Trophoblast cell (in vitro differentiated cells and primary cell): ENCODE data around the gene SLC1A4. TPM values are rescaled to one million over a fixed set of nuclear protein-coding genes. Genes with fewer than 3 reads are reported as not detected.

Experiments
- DNase-seq, 2 donors: peaks; one replicate each; pipeline ENCODE4 v3.0.0-alpha.2; 2016
- H2AFZ ChIP-seq: 2 replicates; pipeline ENCODE4 v1.6.1; 2013; ENCODE audit warnings: low read length, moderate library complexity, mild to moderate bottlenecking; ENCODE audit not compliant: insufficient read depth, poor library complexity
- H2AK5ac ChIP-seq: 2 replicates; pipeline ENCODE4 v1.6.1; 2013; ENCODE audit warnings: mild to moderate bottlenecking, low read length
- H2BK120ac ChIP-seq: 2 replicates; pipeline ENCODE4 v1.6.1; 2013; ENCODE audit warnings: low read length, mild to moderate bottlenecking, moderate library complexity; ENCODE audit not compliant: insufficient read depth, poor library complexity
- H2BK12ac ChIP-seq: 2 replicates; pipeline ENCODE4 v1.6.1; 2013; ENCODE audit warnings: mild to moderate bottlenecking, low read length, moderate library complexity
- H2BK5ac ChIP-seq: 2 replicates; pipeline ENCODE4 v1.6.1; 2013; ENCODE audit warnings: low read length, low read depth, moderate library complexity, mild to moderate bottlenecking; ENCODE audit not compliant: poor library complexity
- H3K14ac ChIP-seq: 2 replicates; pipeline ENCODE4 v1.6.1; 2013; ENCODE audit warnings: mild to moderate bottlenecking, low read length
- H3K18ac ChIP-seq: 2 replicates; pipeline ENCODE4 v1.6.1; 2013; ENCODE audit warnings: mild to moderate bottlenecking, low read length
- H3K23ac ChIP-seq: 2 replicates; pipeline ENCODE4 v1.6.1; 2013; ENCODE audit warnings: low read length
- H3K27ac ChIP-seq: 2 replicates; pipeline ENCODE4 v1.5.1; 2013; ENCODE audit warnings: low read depth, mild to moderate bottlenecking, inconsistent platforms, low read length, moderate library complexity
- H3K27me3 ChIP-seq: 2 replicates; pipeline ENCODE4 v1.6.1; 2013; ENCODE audit warnings: inconsistent platforms, mild to moderate bottlenecking, low read length, moderate library complexity; ENCODE audit not compliant: insufficient read depth
- H3K36me3 ChIP-seq, 2 experiments: 1 replicate in 1 of 2; 2 replicates in 1 of 2; pipeline ENCODE4 v1.6.1; 2013; ENCODE audit warnings: low read length in 2 of 2, mild to moderate bottlenecking in 2 of 2, moderate library complexity in 1 of 2; ENCODE audit not compliant: insufficient read depth in 2 of 2, control insufficient read depth in 1 of 2
- H3K4ac ChIP-seq: 2 replicates; pipeline ENCODE4 v1.6.1; 2013; ENCODE audit warnings: low read depth, mild to moderate bottlenecking, low read length, moderate library complexity
- H3K4me1 ChIP-seq, 2 experiments: 1 replicate in 1 of 2; 2 replicates in 1 of 2; pipeline ENCODE4 v1.6.1; 2013; ENCODE audit warnings: low read length in 2 of 2, mild to moderate bottlenecking in 2 of 2, moderate library complexity in 1 of 2; ENCODE audit not compliant: insufficient read depth in 2 of 2, control insufficient read depth in 1 of 2
- H3K4me2 ChIP-seq: 2 replicates; pipeline ENCODE4 v1.6.1; 2013; ENCODE audit warnings: inconsistent platforms, mild to moderate bottlenecking, low read length, moderate library complexity
- H3K4me3 ChIP-seq: 2 replicates; pipeline ENCODE4 v1.5.1; 2013; ENCODE audit warnings: mild to moderate bottlenecking, low read depth, low read length, inconsistent platforms
- H3K79me1 ChIP-seq: one replicate; pipeline ENCODE4 v1.6.1; 2013; ENCODE audit warnings: low read length
- H3K79me2 ChIP-seq: 2 replicates; pipeline ENCODE4 v1.6.1; 2013; ENCODE audit warnings: low read length, mild to moderate bottlenecking; ENCODE audit not compliant: control insufficient read depth, insufficient read depth, poor library complexity
- H3K9ac ChIP-seq: 2 replicates; pipeline ENCODE4 v1.6.1; 2013; ENCODE audit warnings: mild to moderate bottlenecking, low read length
- H3K9me3 ChIP-seq: 2 replicates; pipeline ENCODE4 v1.6.1; 2013; ENCODE audit warnings: low read depth, mild to moderate bottlenecking, control low read depth, inconsistent platforms, low read length; ENCODE audit not compliant: insufficient read depth
- H4K12ac ChIP-seq: 2 replicates; pipeline ENCODE4 v1.6.1; 2013; ENCODE audit warnings: low read depth, mild to moderate bottlenecking, low read length, moderate library complexity
- H4K8ac ChIP-seq: 2 replicates; pipeline ENCODE4 v1.6.1; 2013; ENCODE audit warnings: low read depth, mild to moderate bottlenecking, low read length, moderate library complexity
- H4K91ac ChIP-seq: one replicate; pipeline ENCODE4 v1.6.1; 2013; ENCODE audit warnings: low read depth, mild to moderate bottlenecking, low read length, moderate library complexity
- WGBS: extraction: QIAGEN DNeasy Blood & Tissue Kit; methylation state at CpG from one replicate; pipeline ENCODE4 v1.1.7; 2013; ENCODE audit warnings: missing lambda C conversion rate; ENCODE audit not compliant: insufficient read length, insufficient coverage; ENCODE audit errors: extremely low coverage; 5-methylcytosine and 5-hydroxymethylcytosine counted together
- polyA plus RNA-seq: library from polyadenylated mRNA; stranded (reverse); fragments of 200-250 nt; gene quantifications from 2 replicates; pipeline ENCODE4 v1.2.3, GENCODE V29; 2013

SLC1A4 gene
- polyA plus RNA-seq, result 0.50 and 0.81 TPM in 2 replicates

GRCh38 chr2:64989126-64989981 is at the start of gene SLC1A4:
Gene SLC1A4, plus strand, starts transcription at chr2:64989399. Its CDS starts 245 bp downstream, at chr2:64989644.
- Histone ChIP-seq H3K9ac (no peak within 1 kb of the TSS), H3K79me2 (no peaks in the 10 kb centered on the region), H3K79me1 (no peaks in the 10 kb centered on the region), H3K4ac (no peak within 1 kb of the TSS), H4K12ac (no peak within 1 kb of the TSS), H2AK5ac (no peak within 1 kb of the TSS), H4K91ac (peak within 1 kb of the TSS; percentile 10), H2BK12ac (no peak within 1 kb of the TSS), H3K18ac (no peak within 1 kb of the TSS), H3K4me1 (peaks cover 6 to 9% of the 10 kb centered on the region in 2 experiments), H3K27ac (no peak within 1 kb of the TSS), H3K27me3 (peaks cover 45% of the 10 kb centered on the region), H3K9me3 (peaks cover 5% of the 10 kb centered on the region), H3K14ac (no peak within 1 kb of the TSS), H2BK5ac (no peak within 1 kb of the TSS), H3K23ac (no peak within 1 kb of the TSS), H2AFZ (peak within 1 kb of the TSS; percentile 71), H3K4me3 (peak within 1 kb of the TSS; percentile 69), H4K8ac (peak within 1 kb of the TSS; percentile 4), H3K36me3 (no peaks in the 10 kb centered on the region), H2BK120ac (no peak within 1 kb of the TSS), H3K4me2 (peak within 1 kb of the TSS; percentile 94)
- peak; percentile 77 to 88 for DNase-seq
- WGBS, result no CpG with 5 or more reads among the region's 109 CpGs

GRCh38 chr2:64941143-64941542 is 48.1 kb upstream of the SLC1A4 start:
- Histone ChIP-seq H3K79me2 (no peaks in the 10 kb centered on the region), H2AFZ (no peak overlapping the region), H3K4me1 (no peaks in the 10 kb centered on the region), H3K9ac (no peak overlapping the region), H4K12ac (no peak overlapping the region), H3K4ac (no peak overlapping the region), H3K36me3 (no peaks in the 10 kb centered on the region), H2BK120ac (no peak overlapping the region), H3K18ac (no peak overlapping the region), H3K14ac (no peak overlapping the region), H2BK12ac (no peak overlapping the region), H2AK5ac (no peak overlapping the region), H4K91ac (no peak overlapping the region), H4K8ac (no peak overlapping the region), H3K27ac (no peak overlapping the region), H3K4me2 (no peak overlapping the region), H3K79me1 (no peaks in the 10 kb centered on the region), H3K23ac (no peak overlapping the region), H3K27me3 (no peaks in the 10 kb centered on the region), H3K4me3 (no peak overlapping the region), H3K9me3 (no peaks in the 10 kb centered on the region), H2BK5ac (no peak overlapping the region)
- no CpG with 5 or more reads among the region's 3 CpGs for WGBS
- no peak for DNase-seq

- no peak overlapping the region for H3K27ac ChIP-seq
- H3K79me2 ChIP-seq, result no peaks in the 10 kb centered on the region
- DNase-seq, result no peak
- H2AFZ ChIP-seq, result no peak overlapping the region
- no peak overlapping the region for H4K12ac ChIP-seq
- no peak overlapping the region for H2BK12ac ChIP-seq
- WGBS, result no CpG with 5 or more reads among the region's 5 CpGs
- no peak overlapping the region for H3K4me3 ChIP-seq
- no peaks in the 10 kb centered on the region for H3K27me3 ChIP-seq
- H3K9ac ChIP-seq, result no peak overlapping the region
- H4K8ac ChIP-seq, result no peak overlapping the region
- no peaks in the 10 kb centered on the region for H3K4me1 ChIP-seq
- H2AK5ac ChIP-seq, result no peak overlapping the region
- H2BK5ac ChIP-seq, result no peak overlapping the region
- H3K36me3 ChIP-seq, result no peaks in the 10 kb centered on the region
- no peak overlapping the region for H2BK120ac ChIP-seq
- no peak overlapping the region for H3K14ac ChIP-seq
- H3K18ac ChIP-seq, result no peak overlapping the region
- H3K4me2 ChIP-seq, result no peak overlapping the region
- no peaks in the 10 kb centered on the region for H3K9me3 ChIP-seq
- H3K4ac ChIP-seq, result no peak overlapping the region
- no peak overlapping the region for H4K91ac ChIP-seq
- no peaks in the 10 kb centered on the region for H3K79me1 ChIP-seq
- H3K23ac ChIP-seq, result no peak overlapping the region
These were observed 47.4 kb upstream of the SLC1A4 start for GRCh38 chr2:64941801-64942200.

GRCh38 chr2:64942693-64943092 is 46.5 kb upstream of the SLC1A4 start:
- Histone ChIP-seq H3K14ac (no peak overlapping the region), H2BK12ac (no peak overlapping the region), H3K4me2 (no peak overlapping the region), H3K4me1 (no peaks in the 10 kb centered on the region), H2AK5ac (no peak overlapping the region), H4K91ac (no peak overlapping the region), H3K4me3 (no peak overlapping the region), H3K9me3 (no peaks in the 10 kb centered on the region), H3K4ac (no peak overlapping the region), H3K79me2 (no peaks in the 10 kb centered on the region), H4K8ac (no peak overlapping the region), H3K27ac (no peak overlapping the region), H3K27me3 (no peaks in the 10 kb centered on the region), H3K9ac (peak overlapping the region; percentile 34), H2BK120ac (no peak overlapping the region), H2BK5ac (no peak overlapping the region), H3K36me3 (no peaks in the 10 kb centered on the region), H3K18ac (no peak overlapping the region), H3K79me1 (no peaks in the 10 kb centered on the region), H2AFZ (no peak overlapping the region), H4K12ac (no peak overlapping the region), H3K23ac (no peak overlapping the region)
- DNase-seq, result no peak
- no CpG with 5 or more reads among the region's 5 CpGs for WGBS
